Measurements from ENCODE around the gene TTC23. TPM values are rescaled to one million over a fixed set of nuclear protein-coding genes. Genes with fewer than 3 reads are reported as not detected.

TTC23 gene
- total RNA-seq, 1 donor from 2014 or later, result 45.3 TPM

GRCh38 chr15:99268431-99268830 lies 19.1 kb upstream of the TTC23 start:
- no peaks in the 10 kb centered on the region for H3K4me1 Mint-ChIP-seq
- H3K4me3 Mint-ChIP-seq, result no peak overlapping the region
- Histone ChIP-seq H4K20me1 (ENCODE audit: low read depth) (no peaks in the 10 kb centered on the region), H3K79me2 (ENCODE audit: low read depth) (no peaks in the 10 kb centered on the region), H3K36me3 (no peaks in the 10 kb centered on the region), H3K4me3 (no peak overlapping the region), H3F3A (ENCODE audit: low read depth) (no peaks in the 10 kb centered on the region), H3K9me3 (ENCODE audit: low read depth) (no peaks in the 10 kb centered on the region), H2AFZ (replicated peaks) (no peak overlapping the region), H3K27ac (no peak overlapping the region), H3K4me2 (no peak overlapping the region), H3K4me1 (no peaks in the 10 kb centered on the region), H3K27me3 (no peaks in the 10 kb centered on the region), H3K9ac (no peak overlapping the region)
- no peak for TF ChIP-seq CTCF (IDR thresholded peaks at IDR 0.05)
- no peak for TF ChIP-seq EZH2phosphoT487 (IDR thresholded peaks at IDR 0.05)
- TF ChIP-seq EZH2 (IDR thresholded peaks at IDR 0.05), result no peak
- H3K27ac Mint-ChIP-seq, result no peak overlapping the region
- H3K9me3 Mint-ChIP-seq, result no peaks in the 10 kb centered on the region
- no peak for DNase-seq (ENCODE audit: low spot score)
- H3K27me3 Mint-ChIP-seq (ENCODE audit: insufficient read depth, low read depth), result peaks cover 2% of the 10 kb centered on the region
- H3K36me3 Mint-ChIP-seq, result no peaks in the 10 kb centered on the region

DNA sequence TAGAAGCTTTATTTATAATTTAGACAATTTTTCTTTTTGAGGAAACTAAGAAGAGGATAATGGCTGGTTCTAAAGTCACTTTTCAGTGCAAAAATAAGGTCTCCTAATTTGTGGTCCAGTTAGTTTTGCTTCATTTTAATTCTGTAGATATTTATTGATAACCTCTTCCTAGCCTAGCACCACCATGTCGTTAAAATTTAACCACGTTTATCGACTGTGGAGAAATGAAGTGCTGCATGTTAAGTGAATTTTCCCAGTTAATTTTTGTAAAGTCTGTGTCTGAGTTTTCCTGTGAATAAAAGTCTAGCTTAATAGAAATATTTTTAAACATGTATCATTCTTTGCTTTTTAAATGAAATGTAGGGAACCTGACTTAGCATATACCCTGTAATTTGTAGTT lies 18.6 kb upstream of the TTC23 start:
- H3K4me3 Mint-ChIP-seq, result no peak overlapping the region
- H2AFZ ChIP-seq (replicated peaks), result no peak overlapping the region
- H3K9ac ChIP-seq, result no peak overlapping the region
- no peaks in the 10 kb centered on the region for H3K4me1 Mint-ChIP-seq
- H3K36me3 Mint-ChIP-seq, result no peaks in the 10 kb centered on the region
- no peaks in the 10 kb centered on the region for H3K27me3 ChIP-seq
- H3K36me3 ChIP-seq, result no peaks in the 10 kb centered on the region
- H3K79me2 ChIP-seq (ENCODE audit: low read depth), result no peaks in the 10 kb centered on the region
- H3K27ac Mint-ChIP-seq, result no peak overlapping the region
- H3K9me3 Mint-ChIP-seq, result no peaks in the 10 kb centered on the region
- no peak overlapping the region for H3K4me3 ChIP-seq
- no peak overlapping the region for H3K4me2 ChIP-seq
- H3K4me1 ChIP-seq, result no peaks in the 10 kb centered on the region
- no peaks in the 10 kb centered on the region for H4K20me1 ChIP-seq (ENCODE audit: low read depth)
- no peaks in the 10 kb centered on the region for H3K9me3 ChIP-seq (ENCODE audit: low read depth)
- TF ChIP-seq EZH2phosphoT487 (IDR thresholded peaks at IDR 0.05) (no peak), EZH2 (IDR thresholded peaks at IDR 0.05) (no peak), CTCF (IDR thresholded peaks at IDR 0.05) (no peak)
- H3F3A ChIP-seq (ENCODE audit: low read depth), result no peaks in the 10 kb centered on the region
- no peak for DNase-seq (ENCODE audit: low spot score)
- H3K27me3 Mint-ChIP-seq (ENCODE audit: insufficient read depth, low read depth), result peaks cover 2% of the 10 kb centered on the region
- no peak overlapping the region for H3K27ac ChIP-seq

- Mint-ChIP-seq H3K9me3 (no peaks in the 10 kb centered on the region), H3K4me1 (no peaks in the 10 kb centered on the region), H3K27ac (no peak overlapping the region), H3K4me3 (no peak overlapping the region), H3K27me3 (ENCODE audit: insufficient read depth, low read depth) (peaks cover 2% of the 10 kb centered on the region), H3K36me3 (no peaks in the 10 kb centered on the region)
- H3K4me2 ChIP-seq, result no peak overlapping the region
- H3K9ac ChIP-seq, result no peak overlapping the region
- H3K9me3 ChIP-seq (ENCODE audit: low read depth), result no peaks in the 10 kb centered on the region
- no peaks in the 10 kb centered on the region for H3F3A ChIP-seq (ENCODE audit: low read depth)
- H3K36me3 ChIP-seq, result no peaks in the 10 kb centered on the region
- no peak overlapping the region for H2AFZ ChIP-seq (replicated peaks)
- H3K27me3 ChIP-seq, result no peaks in the 10 kb centered on the region
- H3K4me3 ChIP-seq, result no peak overlapping the region
- no peak overlapping the region for H3K27ac ChIP-seq
- TF ChIP-seq CTCF (IDR thresholded peaks at IDR 0.05), result no peak
- TF ChIP-seq EZH2phosphoT487 (IDR thresholded peaks at IDR 0.05), result no peak
- TF ChIP-seq EZH2 (IDR thresholded peaks at IDR 0.05), result no peak
- H3K4me1 ChIP-seq, result no peaks in the 10 kb centered on the region
- no peak for DNase-seq (ENCODE audit: low spot score)
- no peaks in the 10 kb centered on the region for H3K79me2 ChIP-seq (ENCODE audit: low read depth)
- no peaks in the 10 kb centered on the region for H4K20me1 ChIP-seq (ENCODE audit: low read depth)
Measured at GRCh38 chr15:99265541-99266070, 16.2 kb upstream of the TTC23 start.

All from neural progenitor cell (in vitro differentiated cells).